SK-MEL-5 (cell line): ENCODE results near the gene C1S. TPM values are rescaled to one million over a fixed set of nuclear protein-coding genes. Genes with fewer than 3 reads are reported as not detected.

Experiments
- DNase-seq: peaks from one replicate; pipeline ENCODE4 v3.0.0-alpha.2; 2016; ENCODE audit warnings: low read depth, low spot score
- in situ Hi-C: cut with HindIII; loops from 2 replicates; pipeline ENCODE4 v1.10.0; 2016; ENCODE audit warnings: low sequenced_read_pairs, high pct_unique_total_duplicates, low pct_unique_long_range_greater_than_20kb
- small RNA-seq, 2 experiments: library from RNA; depleted of rRNA; stranded (forward); fragments of <200 nt; gene quantifications; one replicate each; pipeline ENCODE3, GENCODE V24; 2014
- total RNA-seq: library from RNA; depleted of rRNA; stranded (reverse); fragments of >200 nt; shearing (Covaris generic); gene quantifications from 2 replicates; pipeline ENCODE4 v1.2.3, GENCODE V29; 2014; rRNA removed

The C1S gene
- total RNA-seq, 1 experiment from 2014 or later: 3.3 TPM

DNA sequence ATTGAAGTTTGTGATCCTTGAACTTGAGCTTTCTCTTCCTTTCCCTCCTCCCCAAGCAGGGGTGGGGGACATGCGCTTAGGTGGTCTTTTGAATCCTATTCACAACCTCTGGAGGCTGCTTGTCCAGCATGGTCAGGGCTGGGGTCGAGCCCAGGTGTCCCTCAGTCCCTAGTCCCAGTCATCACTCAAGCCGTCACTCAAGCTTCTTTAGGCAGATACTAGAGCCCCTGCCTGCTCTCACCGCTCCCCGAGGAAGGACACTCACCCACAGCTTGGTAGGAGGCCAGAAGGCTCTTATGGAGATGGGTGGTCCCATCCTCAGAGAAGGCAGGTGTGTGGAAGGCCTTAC, 49.0 kb downstream of the C1S start:
- no peak for DNase-seq
- in situ Hi-C loops: no loop called here

DNA sequence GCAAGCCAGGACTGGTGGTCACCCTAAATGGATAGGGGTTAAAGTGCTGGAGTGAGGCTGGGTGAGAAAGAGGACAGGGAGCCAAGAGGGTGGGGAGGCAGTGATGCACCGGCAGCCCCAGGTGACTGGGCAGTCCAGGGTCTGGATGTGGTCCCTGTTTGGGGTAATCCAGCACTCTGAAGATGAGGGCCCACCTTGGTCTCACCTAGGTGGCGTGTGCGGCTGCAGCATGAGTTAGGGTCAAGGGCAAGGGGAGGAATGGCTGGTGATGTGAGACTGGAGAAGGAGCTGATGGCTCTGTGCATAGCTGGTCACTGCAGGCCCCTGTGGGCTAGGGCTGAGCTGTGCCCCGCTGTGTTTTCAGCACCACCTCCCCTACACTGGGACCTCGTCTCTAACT, 50.1 kb downstream of the C1S start:
- in situ Hi-C loops: no loop called here
- DNase-seq: no peak

DNA sequence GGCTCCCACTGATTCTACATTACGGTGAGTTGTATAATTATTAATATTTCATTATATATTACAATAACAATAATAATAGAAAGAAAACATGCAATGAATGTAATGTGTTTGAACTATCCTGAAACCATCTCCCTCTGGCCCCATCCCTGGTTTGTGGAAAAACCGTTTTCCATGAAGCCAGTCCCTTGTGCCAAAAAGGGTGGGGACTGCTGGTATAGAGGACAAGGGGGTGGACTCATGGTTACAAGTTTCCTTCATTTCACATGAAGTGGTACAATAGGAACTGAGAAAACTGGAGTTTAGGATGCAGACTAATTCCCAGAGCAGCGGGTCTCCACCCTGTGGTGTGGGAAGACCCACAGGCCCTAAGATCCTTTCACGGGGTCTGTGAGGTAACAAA, 51.5 kb downstream of the C1S start:
- in situ Hi-C loops: no loop called here
- DNase-seq: no peak

- DNase-seq: peak; percentile 61
- in situ Hi-C loops: no loop called here
These were observed 52.9 kb downstream of the C1S start for GRCh38 chr12:7113389-7113871.

DNA sequence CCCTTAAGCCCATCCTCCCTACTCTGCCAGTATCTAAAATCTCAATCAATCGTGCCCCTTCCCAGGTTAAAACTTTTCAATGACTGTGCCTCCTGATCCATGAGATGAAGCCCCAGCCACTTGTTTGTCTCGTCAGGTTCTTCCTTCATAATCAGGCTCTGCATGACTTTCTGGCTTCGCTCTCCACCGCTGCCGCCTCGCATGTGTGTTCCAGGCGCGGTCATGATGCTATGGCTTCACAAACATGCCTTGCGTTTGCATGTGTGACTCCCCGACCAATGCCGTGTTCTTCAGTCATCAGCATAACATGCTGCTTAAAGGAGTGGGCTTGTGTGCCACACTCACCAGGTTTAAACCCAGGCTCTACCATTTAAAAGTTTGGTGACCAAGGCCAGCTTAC, 53.5 kb downstream of the C1S start:
- DNase-seq: no peak
- in situ Hi-C loops: no loop called here

- in situ Hi-C loops: no loop called here
- DNase-seq: no peak
These were observed 54.3 kb downstream of the C1S start for GRCh38 chr12:7114851-7115250.

DNA sequence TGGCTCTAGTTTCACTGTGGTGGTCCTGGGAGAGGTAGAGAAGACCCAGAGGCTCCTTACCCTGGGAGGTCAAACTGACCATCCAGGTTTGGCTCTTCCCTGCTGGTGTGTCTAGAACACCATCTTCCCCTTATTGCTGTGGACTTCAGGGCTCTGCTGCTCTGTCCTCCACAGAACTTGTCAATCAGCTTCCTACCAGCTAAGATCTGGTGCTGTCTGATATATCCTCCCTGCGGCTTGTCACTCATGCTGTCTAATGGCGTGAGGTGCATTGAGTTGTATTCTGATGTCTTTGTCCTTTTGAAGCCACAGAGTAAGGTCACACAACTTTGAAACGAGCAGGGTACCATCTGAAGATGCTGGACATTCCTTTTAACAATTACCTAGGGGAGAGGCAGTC, 55.7 kb downstream of the C1S start:
- in situ Hi-C loops: no loop called here
- DNase-seq: no peak

DNA sequence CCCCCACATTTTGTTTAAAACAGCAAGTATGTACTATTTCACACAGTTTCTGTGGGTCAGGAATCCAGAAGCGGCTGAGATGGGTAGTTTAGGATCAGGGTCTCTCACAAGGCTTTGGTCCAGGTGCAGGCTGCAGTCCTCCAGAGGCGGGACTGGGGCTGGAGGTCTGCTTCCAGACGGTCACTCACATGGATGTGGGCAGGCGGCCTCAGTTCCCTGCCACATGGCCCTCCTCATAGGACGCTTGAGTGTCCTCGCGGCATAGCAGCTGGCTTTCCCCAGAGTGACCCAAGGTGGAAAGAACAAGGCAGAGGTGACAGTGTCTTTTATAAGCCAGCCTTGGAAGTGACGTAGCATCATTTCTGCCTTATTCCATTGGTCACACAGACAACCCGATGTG, 56.4 kb downstream of the C1S start:
- in situ Hi-C loops: no loop called here
- DNase-seq: no peak

DNA sequence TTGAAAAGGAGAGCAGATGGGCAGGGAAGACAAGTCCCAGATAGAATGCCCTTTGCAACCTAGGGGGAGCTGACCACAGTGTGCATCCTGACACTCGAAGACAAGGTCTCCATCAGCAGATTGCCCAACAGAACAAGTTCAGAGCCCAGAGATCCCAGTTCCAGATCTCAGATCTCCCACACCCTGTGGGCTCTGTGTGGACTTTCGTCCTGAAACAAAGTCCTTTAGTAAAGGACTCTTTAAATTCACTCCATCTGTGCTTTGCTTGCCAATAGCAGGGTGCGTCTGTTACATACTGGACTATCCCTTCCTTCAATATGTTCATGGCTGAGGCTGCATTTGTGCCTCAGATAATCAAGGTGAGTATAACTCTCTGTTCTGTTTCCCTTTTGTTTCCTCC, 57.2 kb downstream of the C1S start:
- no peak for DNase-seq
- in situ Hi-C loops: no loop called here

GRCh38 chr12:7118881-7119280, 58.4 kb downstream of the C1S start:
- DNase-seq: no peak
- in situ Hi-C loops: no loop called here

DNA sequence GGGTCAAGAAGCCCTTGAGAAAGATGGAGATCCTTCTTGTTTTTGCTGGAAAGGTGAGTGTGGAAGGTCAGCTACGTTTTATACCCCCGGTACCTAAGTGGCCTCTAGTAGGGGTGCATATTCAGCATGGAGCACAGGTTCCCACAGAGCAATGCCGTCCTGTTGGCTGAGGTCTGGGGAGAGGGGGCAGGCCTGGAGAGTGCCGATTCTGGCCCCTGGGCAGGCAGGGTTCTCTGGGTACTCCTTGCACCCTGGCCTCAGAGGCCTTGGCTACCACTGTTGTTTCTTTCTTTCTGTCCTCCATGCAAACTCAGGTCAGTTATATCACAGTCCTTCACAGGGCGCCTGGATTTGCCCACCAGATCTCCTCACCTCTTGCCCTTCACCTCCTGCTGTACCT, 59.6 kb downstream of the C1S start:
- in situ Hi-C loops: no loop called here

More for the DNA sequence above, 59.6 kb downstream of the C1S start:
- DNase-seq: no peak

Small RNA genes lying within 50 kb of the gene (small RNA-seq; reads per million reads assigned to genes)
- gene AC006512.1 (0 reads per million in 2 experiments), gene RNU6-485P (0 reads per million in 2 experiments)

Other genes starting within 250 kb of the C1S start
- 0.08 and 1.5 TPM in 2 replicates for gene GPR162, start 238.9 kb upstream of the C1S start, total RNA-seq
- gene P3H3, start 232.3 kb upstream of the C1S start, total RNA-seq: 10.3 and 10.8 TPM in 2 replicates
- gene GNB3, start 219.8 kb upstream of the C1S start, total RNA-seq: 0.08 TPM in 1 of 2 replicates, not detected in the other
- 47.1 and 52.3 TPM in 2 replicates for gene CDCA3, start 209.4 kb upstream of the C1S start, total RNA-seq
- 87.9 and 92.6 TPM in 2 replicates for gene USP5, start 208.6 kb upstream of the C1S start, total RNA-seq
- gene TPI1, start 193.2 kb upstream of the C1S start, total RNA-seq: 1,835 and 2,004 TPM in 2 replicates
- gene SPSB2, start 187.4 kb upstream of the C1S start, total RNA-seq: 6.4 and 8.3 TPM in 2 replicates
- 10.0 and 10.7 TPM in 2 replicates for gene LRRC23, start 155.9 kb upstream of the C1S start, total RNA-seq
- gene ENO2, start 146.1 kb upstream of the C1S start, total RNA-seq: 14.5 and 16.5 TPM in 2 replicates
- 3.1 and 5.0 TPM in 2 replicates for gene ATN1, start 132.8 kb upstream of the C1S start, total RNA-seq
- not detected in 2 replicates for gene RNU7-1, start 116.9 kb upstream of the C1S start, total RNA-seq
- gene C12orf57, start 116.7 kb upstream of the C1S start, total RNA-seq: 118 and 135 TPM in 2 replicates
- not detected in 2 replicates for gene PTPN6, start 109.4 kb upstream of the C1S start, total RNA-seq
- gene PHB2, start 90.1 kb upstream of the C1S start, total RNA-seq: 410 and 413 TPM in 2 replicates
- 62.9 and 70.8 TPM in 2 replicates for gene EMG1, start 89.8 kb upstream of the C1S start, total RNA-seq
- gene LPCAT3, start 42.2 kb upstream of the C1S start, total RNA-seq: 12.9 and 15.6 TPM in 2 replicates
- 2.0 and 2.5 TPM in 2 replicates for gene C1R, start 31.7 kb downstream of the C1S start, total RNA-seq
- gene C1RL, start 48.5 kb downstream of the C1S start, total RNA-seq: 1.9 and 3.8 TPM in 2 replicates
- gene RBP5, start 68.2 kb downstream of the C1S start, total RNA-seq: not detected in 2 replicates
- gene CLSTN3, start 69.7 kb downstream of the C1S start, total RNA-seq: 1.0 TPM in 2 replicates
- gene PEX5, start 129.0 kb downstream of the C1S start, total RNA-seq: 23.7 and 27.5 TPM in 2 replicates
- not detected in 2 replicates for gene ACSM4, start 243.4 kb downstream of the C1S start, total RNA-seq